LHCN-M2 (cell line): ENCODE results near the gene GRIP2. TPM values are rescaled to one million over a fixed set of nuclear protein-coding genes. Genes with fewer than 3 reads are reported as not detected.

Experiments used
- DNase-seq: peaks from one replicate; pipeline ENCODE4 v3.0.0-alpha.2; 2012; ENCODE audit warnings: low read depth
- total RNA-seq: library from RNA; depleted of rRNA; stranded (reverse); fragments of >200 nt; gene quantifications from 2 replicates; pipeline ENCODE4 v1.2.3, GENCODE V29; 2014

GRIP2 gene
- total RNA-seq, 1 experiment from 2014 or later = not detected

- DNase-seq = no peak
These were observed 72.1 kb downstream of the GRIP2 start for GRCh38 chr3:14467814-14468620.

- no peak for DNase-seq
These were observed 73.8 kb downstream of the GRIP2 start for GRCh38 chr3:14466179-14466903.

- DNase-seq = no peak
These were observed 74.7 kb downstream of the GRIP2 start for GRCh38 chr3:14465425-14465824.

- no peak for DNase-seq
These were observed 75.6 kb downstream of the GRIP2 start for GRCh38 chr3:14464521-14464920.

- no peak for DNase-seq
These were observed 76.0 kb downstream of the GRIP2 start for GRCh38 chr3:14464141-14464465.

GRCh38 chr3:14463330-14464140 is 76.6 kb downstream of the GRIP2 start:
- DNase-seq = no peak

- DNase-seq = no peak
These were observed 77.4 kb downstream of the GRIP2 start for GRCh38 chr3:14462738-14463137.

- peak; percentile 52 for DNase-seq
These were observed 78.3 kb downstream of the GRIP2 start for GRCh38 chr3:14461748-14462324.

GRCh38 chr3:14461006-14461747 is 79.0 kb downstream of the GRIP2 start:
- DNase-seq = no peak

- peak; percentile 71 for DNase-seq
These were observed 79.7 kb downstream of the GRIP2 start for GRCh38 chr3:14460342-14461005.

GRCh38 chr3:14459787-14460186 is 80.4 kb downstream of the GRIP2 start:
- DNase-seq = no peak

GRCh38 chr3:14459384-14459783 is 80.8 kb downstream of the GRIP2 start:
- DNase-seq = no peak

- no peak for DNase-seq
These were observed 81.5 kb downstream of the GRIP2 start for GRCh38 chr3:14458434-14459275.

GRCh38 chr3:14457999-14458398 is 82.1 kb downstream of the GRIP2 start:
- DNase-seq = no peak

GRCh38 chr3:14457481-14457880 is 82.7 kb downstream of the GRIP2 start:
- no peak for DNase-seq

GRCh38 chr3:14456794-14457193 is 83.3 kb downstream of the GRIP2 start:
- no peak for DNase-seq

- DNase-seq = no peak
These were observed 84.4 kb downstream of the GRIP2 start for GRCh38 chr3:14455571-14456317.

- no peak for DNase-seq
These were observed 85.4 kb downstream of the GRIP2 start for GRCh38 chr3:14454639-14455310.
